DND-41 (cell line): ENCODE results near the gene CYFIP2.

ENCODE experiments used
- CTCF ChIP-seq: IDR thresholded peaks from 2 replicates; pipeline ENCODE4 v1.5.1; 2012; ENCODE audit warnings: borderline replicate concordance, low read length, moderate library complexity, mild to moderate bottlenecking; ENCODE audit not compliant: poor library complexity, severe bottlenecking; ENCODE audit errors: extremely low read depth
- EZH2 ChIP-seq: IDR thresholded peaks from 3 replicates; pipeline ENCODE4 v1.6.1; 2012; ENCODE audit warnings: borderline replicate concordance, low read depth, mild to moderate bottlenecking, moderate library complexity, low read length, inconsistent platforms; ENCODE audit not compliant: severe bottlenecking

GRCh38 chr5:157362012-157362411 lies 96.1 kb downstream of the CYFIP2 start:
- TF ChIP-seq CTCF (no peak), EZH2 (no peak)
